Kidney epithelial cell (primary cell): ENCODE data around the gene PRR23B. TPM values are rescaled to one million over a fixed set of nuclear protein-coding genes. Genes with fewer than 3 reads are reported as not detected.
"Not testable (repeated sequence)": the region's sequence is repeated elsewhere in the genome, so short reads cannot be mapped to it uniquely, and the experiment has no call there.

Source experiments
- DNase-seq: peaks from one replicate; pipeline ENCODE4 v3.0.0-alpha.2; 2010; ENCODE audit warnings: low read depth
- H3K27me3 ChIP-seq: 2 replicates; pipeline ENCODE4 v1.6.0; 2011; ENCODE audit warnings: low read length; ENCODE audit not compliant: control insufficient read depth, insufficient read depth
- H3K36me3 ChIP-seq: 2 replicates; pipeline ENCODE4 v1.5.1; 2011; ENCODE audit warnings: low read length; ENCODE audit not compliant: control insufficient read depth, insufficient read depth
- H3K4me3 ChIP-seq: 2 replicates; pipeline ENCODE4 v1.5.1; 2011; ENCODE audit warnings: low read depth, mild to moderate bottlenecking, control low read depth, low read length
- CTCF ChIP-seq: IDR thresholded peaks from 2 replicates; pipeline ENCODE4 v1.5.1; 2011; ENCODE audit warnings: mild to moderate bottlenecking, moderate library complexity, low read length, control low read depth, inconsistent platforms; ENCODE audit not compliant: insufficient read depth, poor library complexity, severe bottlenecking
- total RNA-seq: library from RNA; depleted of rRNA; stranded (reverse); fragments of >200 nt; gene quantifications from 2 replicates; pipeline ENCODE4 v1.2.3, GENCODE V29; 2015

Gene PRR23B
- total RNA-seq, 1 donor from 2014 or later, result not detected

GRCh38 chr3:139037478-139037877 is 16.8 kb upstream of the PRR23B start:
- DNase-seq, result no peak
- no peak overlapping the region for H3K4me3 ChIP-seq
- no peak for TF ChIP-seq CTCF
- no peaks in the 10 kb centered on the region for H3K36me3 ChIP-seq
- H3K27me3 ChIP-seq, result peaks cover 2% of the 10 kb centered on the region

GRCh38 chr3:139032326-139033002 is 11.7 kb upstream of the PRR23B start:
- H3K36me3 ChIP-seq, result no peaks in the 10 kb centered on the region
- H3K27me3 ChIP-seq, result no peaks in the 10 kb centered on the region
- H3K4me3 ChIP-seq, result no peak overlapping the region
- no peak for DNase-seq
- no peak for TF ChIP-seq CTCF

GRCh38 chr3:139030576-139030975 is 9.8 kb upstream of the PRR23B start:
- not testable (repeated sequence) for H3K27me3 ChIP-seq, H3K36me3 ChIP-seq, H3K4me3 ChIP-seq, DNase-seq

- DNase-seq, result no peak
- no peak for TF ChIP-seq CTCF
- no peak overlapping the region for H3K4me3 ChIP-seq
- H3K27me3 ChIP-seq, result no peaks in the 10 kb centered on the region
- H3K36me3 ChIP-seq, result no peaks in the 10 kb centered on the region
Observed at GRCh38 chr3:139024968-139025367, 4.2 kb upstream of the PRR23B start.

GRCh38 chr3:139020036-139020867 is 474 bp downstream of the PRR23B start:
- no peak overlapping the region for H3K4me3 ChIP-seq
- H3K27me3 ChIP-seq, result no peaks in the 10 kb centered on the region
- no peak for TF ChIP-seq CTCF

GRCh38 chr3:139016430-139017048 is 4.2 kb downstream of the PRR23B start:
- H3K4me3 ChIP-seq, result no peak overlapping the region
- DNase-seq, result no peak
- no peak for TF ChIP-seq CTCF

More at GRCh38 chr3:139020036-139020867, 474 bp downstream of the PRR23B start:
- DNase-seq, result no peak
- no peaks in the 10 kb centered on the region for H3K36me3 ChIP-seq

More at GRCh38 chr3:139016430-139017048, 4.2 kb downstream of the PRR23B start:
- H3K36me3 ChIP-seq, result no peaks in the 10 kb centered on the region
- no peaks in the 10 kb centered on the region for H3K27me3 ChIP-seq
